GM13977 (cell line): ENCODE results near the gene MYO1A.

Experiments
- DNase-seq: peaks from one replicate; pipeline ENCODE4 v3.0.0; 2012; ENCODE audit warnings: low spot score
- in situ Hi-C: fragments of 300-500 bp; cut with MboI; formaldehyde crosslinking; loops from one replicate; pipeline ENCODE4 v1.12.0; 2022; ENCODE audit warnings: low sequenced_read_pairs, low pct_unique_long_range_greater_than_20kb, mixed read lengths, inconsistent platforms; ENCODE audit not compliant: unreplicated experiment
- TF ChIP-seq, protein P1 (sequence below): IDR thresholded peaks from 2 replicates; pipeline ENCODE4 v1.5.1; 2012; ENCODE audit warnings: mild to moderate bottlenecking, control low read depth; ENCODE audit not compliant: insufficient read depth; ENCODE audit errors: extremely low read depth, missing control alignments

The MYO1A gene

DNA sequence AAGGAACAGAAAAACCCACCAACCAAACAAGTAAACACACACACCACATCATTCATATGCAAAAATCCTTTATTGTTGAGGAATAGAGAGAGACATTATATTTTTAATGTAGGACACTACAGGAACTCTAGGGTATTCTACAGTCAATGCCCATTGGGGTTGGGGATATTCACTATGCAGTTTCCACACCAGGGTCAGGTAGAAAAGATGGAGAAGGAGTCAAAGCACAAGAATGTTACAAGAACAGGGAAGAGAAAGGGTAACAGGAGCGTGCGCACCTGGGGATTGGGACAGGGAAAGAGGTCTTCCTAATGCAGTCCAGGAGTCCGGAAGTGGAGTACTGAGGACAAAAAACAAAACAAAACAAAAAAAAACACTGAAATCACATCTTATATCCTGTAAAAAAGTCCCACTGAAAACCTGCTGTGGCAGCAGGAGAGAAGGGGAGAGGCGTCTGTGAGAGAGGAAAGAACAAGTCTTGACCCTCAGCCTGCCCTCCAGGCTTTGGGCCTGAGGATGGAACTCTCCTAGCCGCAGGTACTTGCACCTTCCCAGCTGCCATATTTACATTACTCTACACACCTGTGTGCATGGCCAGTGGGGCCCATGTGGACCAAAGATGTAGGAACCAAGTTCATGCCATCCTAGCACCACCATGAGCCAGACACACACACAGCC is 39.8 kb downstream of the MYO1A start:
- TF ChIP-seq, protein P1, sequence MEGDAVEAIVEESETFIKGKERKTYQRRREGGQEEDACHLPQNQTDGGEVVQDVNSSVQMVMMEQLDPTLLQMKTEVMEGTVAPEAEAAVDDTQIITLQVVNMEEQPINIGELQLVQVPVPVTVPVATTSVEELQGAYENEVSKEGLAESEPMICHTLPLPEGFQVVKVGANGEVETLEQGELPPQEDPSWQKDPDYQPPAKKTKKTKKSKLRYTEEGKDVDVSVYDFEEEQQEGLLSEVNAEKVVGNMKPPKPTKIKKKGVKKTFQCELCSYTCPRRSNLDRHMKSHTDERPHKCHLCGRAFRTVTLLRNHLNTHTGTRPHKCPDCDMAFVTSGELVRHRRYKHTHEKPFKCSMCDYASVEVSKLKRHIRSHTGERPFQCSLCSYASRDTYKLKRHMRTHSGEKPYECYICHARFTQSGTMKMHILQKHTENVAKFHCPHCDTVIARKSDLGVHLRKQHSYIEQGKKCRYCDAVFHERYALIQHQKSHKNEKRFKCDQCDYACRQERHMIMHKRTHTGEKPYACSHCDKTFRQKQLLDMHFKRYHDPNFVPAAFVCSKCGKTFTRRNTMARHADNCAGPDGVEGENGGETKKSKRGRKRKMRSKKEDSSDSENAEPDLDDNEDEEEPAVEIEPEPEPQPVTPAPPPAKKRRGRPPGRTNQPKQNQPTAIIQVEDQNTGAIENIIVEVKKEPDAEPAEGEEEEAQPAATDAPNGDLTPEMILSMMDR, result no peak
- in situ Hi-C loops, result loop anchor here (10.0 kb wide), 1 partner anchor 165 kb away; no protein-coding TSS in a partner anchor
- DNase-seq, result no peak

DNA sequence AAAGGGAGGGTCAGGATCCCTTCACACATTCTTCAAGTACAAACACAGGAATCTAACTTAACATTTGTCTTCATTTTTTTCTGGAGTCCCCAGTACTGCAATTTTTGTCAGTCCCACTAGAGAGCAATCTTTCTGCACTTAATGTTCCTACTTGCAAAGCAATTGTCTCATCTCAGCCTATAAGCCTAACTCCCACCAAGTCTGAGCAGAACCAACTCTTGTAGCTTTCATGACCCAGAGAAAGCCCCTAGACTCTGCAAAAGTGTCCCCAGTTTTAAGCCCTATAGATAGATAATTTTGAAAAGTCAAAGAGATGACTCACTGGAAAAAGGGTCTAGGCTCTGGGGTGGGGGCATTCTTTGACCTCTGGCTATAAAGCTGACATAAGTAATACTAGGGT is 41.8 kb downstream of the MYO1A start:
- peak; percentile 72 for DNase-seq
- TF ChIP-seq, protein P1, result peak; percentile 67
- in situ Hi-C loops, result loop anchor here (10.0 kb wide), 1 partner anchor 167 kb away; no protein-coding TSS in a partner anchor

DNA sequence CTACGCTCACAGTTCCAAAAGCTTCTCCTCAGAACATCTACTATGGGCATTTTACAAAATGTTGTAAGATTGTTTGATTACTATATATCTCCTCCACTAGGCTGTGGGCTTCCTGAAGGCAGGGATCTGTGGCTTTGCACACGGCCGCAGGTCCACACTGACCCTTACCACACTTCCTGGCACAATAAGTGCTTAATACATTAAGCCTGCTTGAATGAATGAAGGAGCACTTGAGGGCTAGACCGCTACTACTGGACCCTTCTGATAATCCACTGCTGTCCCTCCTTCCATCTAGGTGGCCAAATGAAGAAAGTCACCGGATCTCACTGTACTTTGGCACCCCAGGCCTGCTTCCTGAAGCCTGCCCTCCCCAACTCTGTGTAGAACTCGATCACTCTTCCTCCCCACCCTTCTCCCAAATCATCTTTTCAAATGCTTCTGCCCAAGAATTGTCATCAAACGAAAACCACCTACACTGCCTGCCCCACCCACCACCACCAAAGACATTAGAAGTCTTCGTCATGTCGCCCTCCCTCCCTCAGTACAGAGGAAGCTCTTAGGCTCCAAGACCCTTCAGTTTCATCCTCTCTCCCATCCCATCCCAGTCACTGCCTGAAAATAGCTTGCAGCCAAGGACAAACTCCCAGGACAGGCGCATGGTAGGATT is 43.0 kb downstream of the MYO1A start:
- no peak for DNase-seq
- in situ Hi-C loops, result loop anchor here (10.0 kb wide), 1 partner anchor 168 kb away; no protein-coding TSS in a partner anchor
- TF ChIP-seq, protein P1, result no peak

DNA sequence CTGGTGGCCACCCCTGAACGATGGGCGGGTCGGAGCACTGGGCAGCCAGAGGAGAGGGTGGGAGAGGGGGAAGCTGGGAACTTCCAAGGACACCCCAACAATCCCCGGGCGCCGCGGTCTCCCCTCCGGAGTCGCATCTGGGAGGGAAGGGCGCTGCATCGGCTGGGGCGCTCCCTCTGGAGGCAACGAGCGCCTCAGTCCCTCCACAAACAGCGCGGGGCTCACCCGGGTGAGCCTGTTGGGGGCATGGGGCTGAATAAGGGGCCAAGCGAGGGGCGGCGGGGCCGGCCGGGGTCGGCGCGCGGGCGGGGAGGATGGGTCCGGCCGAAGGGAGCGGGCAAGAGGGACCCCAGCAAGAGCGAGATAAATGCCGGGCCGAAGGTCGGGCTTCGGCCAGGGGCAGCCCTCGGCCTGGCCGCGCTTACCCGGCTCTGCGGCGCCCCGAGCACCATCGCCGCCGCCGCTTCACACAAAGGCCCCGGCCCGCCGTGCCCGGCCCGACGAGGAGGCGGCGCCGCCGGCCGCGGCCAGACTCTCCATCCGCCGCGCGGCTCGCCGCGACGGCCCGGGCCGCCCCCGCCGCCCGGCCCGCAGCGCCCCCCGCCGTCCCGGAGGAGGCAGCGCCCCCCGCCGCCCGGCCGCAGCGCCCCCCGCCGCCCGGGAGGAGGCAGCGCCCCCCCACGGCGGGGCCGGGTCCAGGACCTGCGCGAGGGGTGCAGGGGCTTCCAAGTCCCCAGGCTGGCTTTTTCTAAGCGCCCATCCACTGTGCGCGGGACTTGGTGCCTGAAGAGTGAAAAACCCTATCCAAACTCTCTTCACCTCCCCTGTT is 43.7 kb downstream of the MYO1A start, which contains the start of gene ZBTB39:
ZBTB39 (minus strand) TSS at position 567 of the 829 bp plus-strand sequence. CDS start 1,629 bp downstream, outside the sequence.
- TF ChIP-seq, protein P1, result peak; percentile 63
- in situ Hi-C loops, result loop anchor here (10.0 kb wide), 1 partner anchor 169 kb away; no protein-coding TSS in a partner anchor
- peak; percentile 95 for DNase-seq

DNA sequence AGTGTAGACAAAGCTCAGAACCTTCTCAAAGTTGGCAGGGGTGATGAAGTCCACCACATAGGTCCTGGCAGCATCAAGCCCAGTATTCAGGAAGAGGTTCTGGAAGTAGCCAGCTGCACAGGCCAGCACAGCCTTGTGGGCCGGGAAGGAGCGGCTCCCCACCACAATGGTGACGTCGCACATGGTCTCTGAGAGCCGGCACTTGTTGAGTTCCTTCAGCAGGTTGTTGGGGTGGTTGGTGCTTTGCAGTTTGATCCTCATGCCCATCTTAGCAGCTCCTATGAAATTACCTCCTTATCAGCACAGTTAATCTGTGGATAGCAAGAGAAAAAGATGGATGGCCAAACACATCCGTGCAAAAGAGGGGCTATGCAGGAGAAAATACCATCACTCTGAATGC is 45.3 kb downstream of the MYO1A start:
- TF ChIP-seq, protein P1, result no peak
- in situ Hi-C loops, result loop anchor here (5.0 to 10.0 kb wide), 2 partner anchors 170 to 247 kb away; no protein-coding TSS in a partner anchor
- DNase-seq, result no peak

DNA sequence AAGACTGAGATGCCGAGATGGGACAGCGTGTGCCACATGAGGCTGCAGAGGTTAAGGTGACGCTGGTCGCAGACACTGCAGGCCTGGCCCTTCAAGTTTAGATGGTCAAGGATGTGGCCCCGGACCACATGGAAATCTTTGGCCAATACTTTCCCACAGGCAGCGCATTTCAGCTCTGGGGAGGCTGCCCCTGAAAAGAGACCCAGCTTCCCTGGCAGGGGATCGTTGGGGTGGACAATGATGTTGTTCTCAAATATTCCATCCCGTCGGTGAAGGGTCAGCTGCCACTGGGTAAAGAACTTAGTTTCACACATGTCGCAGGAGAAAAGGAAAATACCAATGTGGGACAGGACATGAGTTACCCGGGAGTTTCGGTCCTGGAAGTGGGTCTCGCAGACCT is 46.5 kb downstream of the MYO1A start:
- in situ Hi-C loops, result loop anchor here (5.0 to 10.0 kb wide), 2 partner anchors 171 to 246 kb away; no protein-coding TSS in a partner anchor
- TF ChIP-seq, protein P1, result no peak
- DNase-seq, result no peak
